GM19438 (cell line): ENCODE results near the gene PSMD1.
A peak's percentile ranks its signal among the peaks of the same experiment; 100 is the strongest.

Experiments used
- ATAC-seq: cut with Tn5 transposase; IDR thresholded peaks from one replicate; pipeline ENCODE4 v1.9.1; 2021; ENCODE audit warnings: low read depth; ENCODE audit not compliant: unreplicated experiment

Gene PSMD1

DNA sequence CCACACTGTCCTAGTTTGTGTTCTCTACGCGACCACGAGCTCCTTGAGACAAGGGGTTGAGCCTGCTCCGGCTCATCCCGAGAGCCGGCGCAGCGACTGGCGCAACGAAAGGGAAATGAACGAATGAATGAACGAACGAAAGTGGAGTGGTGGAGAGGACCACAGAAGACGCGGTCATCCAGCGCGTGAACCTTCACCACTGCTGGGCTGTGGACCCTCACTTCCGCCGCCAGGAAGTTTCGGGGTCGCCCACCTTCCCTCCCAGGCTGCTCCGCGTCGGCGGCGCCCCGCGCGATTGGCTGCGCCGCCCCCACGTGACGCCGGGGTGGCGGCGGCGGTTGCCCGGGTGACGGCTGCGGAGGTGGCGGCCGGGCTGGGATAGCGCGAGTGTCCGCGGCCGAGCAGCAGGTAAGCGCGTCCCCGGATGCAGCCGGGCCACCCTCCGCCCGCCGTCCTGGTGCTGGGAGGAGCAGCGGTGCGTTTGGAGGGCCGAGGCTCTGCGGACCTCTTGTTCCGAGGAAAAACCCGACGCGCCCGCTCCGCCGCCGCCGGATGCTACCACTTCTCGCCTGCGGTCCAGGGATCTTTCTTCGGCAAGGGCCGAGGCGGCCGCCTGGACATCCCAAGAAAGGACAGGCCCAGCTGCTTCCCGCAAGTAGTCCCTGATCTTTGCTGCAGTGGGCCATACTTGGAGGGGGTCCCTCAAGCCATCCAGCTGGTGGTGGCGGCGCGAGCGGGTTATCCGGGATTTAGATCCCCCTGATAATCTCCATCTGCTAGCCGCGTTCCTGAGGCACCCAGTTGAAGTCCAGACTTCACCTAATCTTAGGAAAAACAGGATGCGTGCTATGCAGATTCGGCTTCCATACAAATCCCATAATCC lies 141.9 kb downstream of the PSMD1 start, which contains the start of gene ARMC9:
TSS of gene ARMC9 (plus strand) at position 341 of the 883 bp plus-strand sequence. CDS start 7,608 bp downstream, outside the sequence.
- peak; percentile 97 for ATAC-seq

DNA sequence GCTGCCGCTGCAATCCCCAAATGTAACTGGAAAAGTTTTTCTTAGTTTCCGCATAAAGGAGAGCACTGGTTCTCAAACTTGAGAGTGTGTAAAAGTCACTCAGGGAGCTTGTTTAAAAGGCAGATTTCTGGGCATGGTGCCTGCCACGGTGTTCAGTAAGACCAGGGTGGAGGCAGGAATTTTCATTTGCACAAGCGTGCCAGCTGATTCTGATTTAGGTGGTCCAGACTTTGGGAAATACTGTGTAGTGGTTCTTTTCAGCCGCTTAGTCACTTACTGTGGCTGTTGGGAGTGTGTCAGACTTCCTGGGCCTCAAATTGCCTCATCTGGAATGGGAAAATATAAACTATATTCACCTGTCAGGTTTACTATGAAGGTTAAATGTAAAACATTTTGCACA lies 142.6 kb downstream of the PSMD1 start:
- no peak for ATAC-seq

DNA sequence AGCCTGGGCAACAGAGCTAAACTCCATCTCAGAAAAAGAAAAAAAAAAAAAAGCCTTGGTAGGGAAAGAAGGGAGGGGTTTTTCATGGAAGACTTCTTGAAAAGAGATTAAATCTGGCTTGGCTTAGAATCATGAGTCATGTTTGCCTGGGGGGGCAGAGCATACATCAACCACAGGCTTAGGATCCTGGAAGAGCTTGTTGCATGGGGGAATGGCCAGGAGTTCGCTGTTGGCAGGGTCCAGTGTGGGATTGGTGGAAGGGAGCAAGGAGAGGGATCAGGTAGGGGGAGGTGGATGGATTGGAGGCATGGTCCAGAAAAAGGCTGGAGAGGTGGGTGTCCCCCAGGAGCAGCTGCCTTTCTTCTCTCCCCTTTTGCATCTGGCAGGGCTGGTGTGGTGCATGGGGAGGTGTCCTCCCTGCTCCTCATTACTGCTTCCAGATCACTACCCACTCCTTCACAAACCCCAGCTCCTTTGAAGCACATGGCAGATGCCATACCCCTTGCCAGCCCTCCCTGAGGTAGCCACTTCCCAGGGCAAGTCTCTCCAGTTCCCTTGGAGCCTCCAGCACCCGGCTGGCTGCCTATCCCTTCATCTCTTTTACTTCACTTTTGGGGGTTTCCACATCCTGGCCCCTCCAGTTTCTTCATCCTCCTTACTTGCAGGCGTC lies 144.3 kb downstream of the PSMD1 start:
- no peak for ATAC-seq

DNA sequence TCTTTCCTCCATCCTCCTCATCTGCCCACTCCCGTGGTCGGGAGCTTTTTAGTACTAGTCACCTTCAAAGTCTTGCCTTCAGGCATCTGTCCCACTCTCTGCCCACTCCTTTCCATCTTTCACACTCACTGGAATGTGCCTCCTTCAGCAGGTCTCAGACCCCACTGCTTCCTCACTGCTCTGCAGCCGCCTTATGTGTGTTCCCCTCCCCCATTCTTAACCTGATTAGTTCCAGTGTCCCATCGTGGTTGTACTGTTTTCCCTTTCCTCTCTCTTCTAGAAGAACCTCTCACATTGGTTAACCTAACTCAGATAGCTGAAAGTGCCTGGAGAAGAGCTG lies 144.8 kb downstream of the PSMD1 start:
- no peak for ATAC-seq

DNA sequence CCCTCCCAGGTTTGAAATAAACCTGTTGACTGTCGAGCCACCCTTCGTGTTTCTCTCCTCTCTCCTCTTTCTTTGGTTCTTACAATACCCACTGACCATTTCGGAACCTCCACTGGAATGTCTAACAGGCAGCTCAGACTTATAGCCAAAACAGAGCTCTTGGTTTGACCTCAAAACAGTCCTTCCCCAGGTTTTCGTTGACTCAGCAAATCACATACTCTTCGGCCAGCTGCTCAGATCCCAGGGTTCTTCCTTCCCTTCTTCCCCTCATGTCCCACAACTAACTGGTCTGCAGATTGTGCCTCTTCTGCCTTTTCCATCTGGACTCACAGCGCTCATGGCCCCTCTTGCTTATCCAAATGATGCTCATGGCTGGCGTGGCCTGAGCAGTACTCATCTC lies 146.4 kb downstream of the PSMD1 start:
- ATAC-seq, result no peak

DNA sequence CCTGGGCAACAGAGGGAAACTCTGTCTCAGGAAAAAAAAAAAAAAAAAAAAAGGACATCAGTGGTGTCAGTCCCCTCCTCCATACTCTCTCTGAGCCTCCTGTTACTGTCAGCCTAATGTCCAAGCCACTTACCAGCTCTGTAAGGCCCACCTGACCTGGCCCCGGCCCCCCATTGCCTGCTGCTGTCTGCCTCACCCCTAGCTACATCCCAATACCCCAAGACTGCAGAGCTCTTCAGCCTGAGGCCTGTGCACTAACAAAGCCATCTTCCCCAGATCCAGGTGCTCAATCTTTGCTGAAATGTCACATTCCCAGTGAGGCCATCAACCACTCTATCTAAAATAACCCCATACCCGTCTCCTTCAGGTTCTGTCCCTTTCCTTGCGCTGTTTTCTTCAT lies 147.5 kb downstream of the PSMD1 start:
- no peak for ATAC-seq

DNA sequence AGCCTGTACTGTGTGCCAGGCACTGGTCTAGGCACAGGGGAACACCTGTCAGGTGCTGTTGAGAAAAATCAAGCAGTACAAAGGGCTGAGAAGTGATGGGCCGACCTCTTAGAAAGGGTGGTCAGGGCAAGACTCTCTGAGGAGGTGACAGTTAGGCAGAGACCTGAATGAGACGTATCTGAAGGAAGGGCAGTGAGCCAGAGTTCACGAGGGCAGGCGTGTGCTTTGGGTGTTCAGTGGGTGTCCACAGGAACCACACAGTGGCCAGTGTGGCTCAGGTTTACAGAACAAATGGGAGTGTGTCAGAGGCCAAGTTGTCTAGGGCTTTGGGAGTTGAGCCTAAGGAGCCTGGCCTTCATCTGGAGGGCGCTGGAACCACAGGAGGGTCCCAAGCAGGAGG lies 147.9 kb downstream of the PSMD1 start:
- ATAC-seq, result no peak

DNA sequence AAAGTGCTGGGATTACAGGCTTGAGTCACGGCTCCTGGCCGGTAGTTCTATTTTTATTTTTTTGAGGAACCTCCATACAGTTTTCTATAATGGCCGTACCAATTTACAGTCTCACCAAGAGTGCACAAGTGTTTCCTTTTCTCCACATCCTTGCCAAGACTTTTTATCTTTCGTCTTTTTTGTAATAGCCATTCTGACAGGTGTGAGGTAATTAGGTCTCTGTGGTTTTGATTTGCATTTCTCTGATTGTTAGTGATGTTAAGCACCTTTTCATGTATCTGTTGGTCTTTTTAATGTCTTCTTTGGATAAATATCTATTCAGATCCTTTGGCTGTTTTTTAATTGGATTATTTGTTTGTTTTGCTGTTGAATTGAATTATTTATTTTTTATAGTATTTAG lies 151.1 kb downstream of the PSMD1 start:
- no peak for ATAC-seq

DNA sequence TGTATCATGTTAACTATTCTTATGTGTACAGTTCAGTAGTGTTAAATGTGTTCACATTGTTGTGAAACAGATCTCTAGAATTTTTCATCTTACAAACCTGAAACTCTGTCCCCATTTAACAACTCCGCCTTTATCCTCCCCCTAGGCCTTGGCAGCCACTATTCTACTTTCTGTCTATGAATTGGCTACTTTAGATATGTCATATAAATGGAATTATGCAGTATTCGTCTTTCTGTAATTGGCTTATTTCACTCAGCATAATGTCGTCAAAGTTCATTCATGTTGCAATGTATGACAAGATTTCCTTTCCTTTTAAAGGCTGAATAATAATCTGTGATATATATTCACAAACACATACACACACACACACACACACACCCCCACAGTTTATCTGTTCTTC lies 154.1 kb downstream of the PSMD1 start:
- no peak for ATAC-seq

DNA sequence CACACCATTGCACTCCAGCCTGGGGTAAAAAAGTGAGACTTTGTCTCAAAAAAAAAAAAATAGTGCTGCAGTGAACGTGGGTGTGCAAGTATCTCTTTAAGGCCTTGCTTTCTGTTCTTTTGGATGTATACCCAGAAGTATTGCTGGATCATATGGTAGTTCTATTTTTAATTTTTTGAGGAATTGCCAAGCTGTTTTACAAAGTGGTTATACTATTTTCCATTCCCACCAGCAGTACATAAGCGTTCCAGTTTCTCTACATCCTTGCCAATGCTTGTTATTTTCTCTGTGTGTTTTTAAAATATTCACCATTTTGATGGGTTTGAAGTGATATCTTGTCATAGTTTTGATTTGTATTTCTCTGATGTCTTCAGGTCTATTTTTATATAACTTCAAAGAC lies 154.8 kb downstream of the PSMD1 start:
- ATAC-seq, result no peak

DNA sequence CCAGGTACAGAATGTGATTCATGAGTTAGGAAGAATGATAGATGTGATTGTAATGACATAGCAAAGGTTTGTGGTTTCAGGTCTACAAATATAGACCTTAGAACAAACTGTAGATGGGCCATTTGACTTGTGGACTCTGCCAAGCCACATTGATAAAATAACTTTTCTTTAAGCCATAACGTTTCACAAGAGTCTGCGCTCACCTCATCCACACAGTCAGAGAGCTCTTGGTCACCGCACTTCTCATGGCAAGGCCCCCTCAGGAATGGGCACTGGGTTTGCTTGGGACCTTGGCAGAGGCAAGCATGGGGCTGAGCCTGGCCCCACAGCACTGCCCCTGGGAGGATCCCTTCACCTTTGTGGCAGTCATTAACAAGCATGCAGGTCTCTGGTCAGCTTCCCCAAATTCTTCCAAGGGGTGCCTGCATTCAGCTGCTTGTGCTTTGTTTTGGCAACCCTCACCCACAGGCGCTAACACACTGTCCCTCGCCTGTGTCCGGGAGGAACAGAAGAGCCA lies 155.7 kb downstream of the PSMD1 start:
- ATAC-seq, result no peak

DNA sequence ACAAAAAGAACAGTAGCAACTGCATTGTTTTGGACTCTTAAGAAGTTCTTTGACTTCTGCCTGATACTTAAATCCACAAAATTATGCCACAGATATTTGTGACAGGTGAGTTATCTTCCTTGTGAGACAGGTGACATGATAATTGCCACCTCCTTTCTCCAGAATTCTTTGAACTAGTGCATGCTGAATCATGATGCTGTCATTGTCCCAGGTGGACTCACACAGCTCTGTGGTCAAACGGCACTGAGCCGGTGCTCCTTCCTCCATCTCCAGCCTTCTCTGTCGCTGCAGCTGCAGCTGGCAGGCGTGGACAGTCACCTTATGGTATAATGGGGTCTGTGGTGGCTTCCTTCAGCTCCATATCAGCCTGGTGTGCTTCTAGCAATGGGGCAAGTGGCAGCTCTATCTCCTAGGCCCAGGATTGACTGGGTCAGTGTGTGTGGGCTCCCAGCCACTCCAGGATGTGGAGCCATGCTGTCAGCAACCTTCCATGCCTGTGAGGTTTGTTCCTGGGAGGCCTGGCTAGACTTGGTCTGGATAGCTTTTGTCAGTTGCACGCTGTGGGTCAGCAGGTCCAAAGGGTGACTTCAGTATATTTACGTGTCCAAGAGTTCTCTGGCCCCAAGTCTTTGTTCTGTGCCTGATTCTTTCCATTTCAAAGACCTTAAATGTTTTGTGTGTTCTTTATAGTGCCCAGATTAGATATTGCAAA lies 157.4 kb downstream of the PSMD1 start:
- no peak for ATAC-seq

DNA sequence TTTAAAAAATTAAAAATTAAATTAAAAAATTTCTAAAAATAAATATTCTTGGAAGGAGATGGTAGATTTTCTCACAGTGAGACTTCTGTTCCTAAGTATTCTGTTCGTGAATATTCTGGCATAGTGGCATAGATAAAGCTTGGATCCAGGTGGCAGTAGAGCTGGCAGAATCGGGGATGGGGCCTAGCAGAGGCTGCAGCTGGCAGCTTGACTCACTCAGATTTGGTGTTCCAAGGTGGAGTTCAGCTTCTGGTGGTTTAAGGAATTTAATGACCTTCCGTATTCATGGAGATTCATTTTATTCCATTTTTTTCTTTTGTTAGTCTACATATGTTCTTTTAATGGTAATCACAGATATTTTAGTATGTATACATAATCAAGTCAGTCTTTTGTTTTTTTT lies 161.7 kb downstream of the PSMD1 start:
- no peak for ATAC-seq

DNA sequence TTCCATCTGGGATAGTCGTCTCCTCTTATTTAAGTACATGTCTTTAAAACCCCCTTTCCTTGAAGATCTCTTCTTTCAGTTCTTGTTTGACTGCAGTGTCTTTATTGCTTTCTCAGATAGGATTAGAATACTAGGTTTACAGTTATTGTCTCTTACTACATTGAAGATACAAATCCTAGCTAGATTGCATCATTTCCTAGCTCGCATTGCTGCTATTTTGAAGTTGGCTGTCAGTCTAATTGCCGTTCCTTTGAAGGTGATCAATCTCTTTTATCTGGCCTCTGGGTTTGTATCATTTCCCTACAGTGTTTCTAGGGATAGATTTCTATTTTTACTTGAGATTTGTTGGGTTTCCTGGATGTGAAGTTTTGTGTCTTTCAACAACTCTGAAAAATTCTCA lies 162.6 kb downstream of the PSMD1 start:
- no peak for ATAC-seq

DNA sequence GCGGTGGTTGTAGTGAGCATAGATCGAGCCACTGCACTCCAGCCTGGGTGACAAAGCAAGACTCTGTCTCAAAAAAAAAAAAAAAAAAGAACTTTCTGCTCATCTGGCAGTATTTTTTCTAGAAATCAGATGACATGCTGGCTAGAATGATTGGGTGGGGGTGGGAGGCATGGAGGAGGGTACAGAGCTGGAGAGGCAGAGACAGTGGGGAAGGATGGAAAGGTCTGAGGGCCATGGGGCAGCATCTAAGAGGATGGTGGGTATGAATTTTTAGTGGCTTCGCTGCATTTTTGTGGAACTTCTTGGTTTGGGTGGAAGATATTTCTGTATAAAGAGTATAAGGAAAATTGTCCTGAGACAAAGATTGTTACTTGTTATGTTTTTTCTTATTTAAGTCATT lies 165.1 kb downstream of the PSMD1 start:
- no peak for ATAC-seq
